Activated CD4-positive, CD25-positive, alpha-beta regulatory T cell treated with anti-CD3 and anti-CD28 coated beads, Interleukin-2, amount 50 U/mL, for 16 hours (primary cell): ENCODE data around the gene ANP32E.
"Not testable (repeated sequence)": the region's sequence is repeated elsewhere in the genome, so short reads cannot be mapped to it uniquely, and the experiment has no call there.

ENCODE experiments used
- DNase-seq: peaks from one replicate; pipeline ENCODE4 v3.0.0-alpha.2; 2020; ENCODE audit warnings: low read depth, low spot score

ANP32E gene

GRCh38 chr1:150214099-150214756 is 21.7 kb downstream of the ANP32E start:
- DNase-seq = not testable (repeated sequence)

- DNase-seq = peak; percentile 80
Measured at GRCh38 chr1:150213170-150214098, 22.5 kb downstream of the ANP32E start.

- no peak for DNase-seq
Measured at GRCh38 chr1:150212070-150212469, 23.8 kb downstream of the ANP32E start.

- no peak for DNase-seq
Measured at GRCh38 chr1:150210706-150211105, 25.2 kb downstream of the ANP32E start.

DNA sequence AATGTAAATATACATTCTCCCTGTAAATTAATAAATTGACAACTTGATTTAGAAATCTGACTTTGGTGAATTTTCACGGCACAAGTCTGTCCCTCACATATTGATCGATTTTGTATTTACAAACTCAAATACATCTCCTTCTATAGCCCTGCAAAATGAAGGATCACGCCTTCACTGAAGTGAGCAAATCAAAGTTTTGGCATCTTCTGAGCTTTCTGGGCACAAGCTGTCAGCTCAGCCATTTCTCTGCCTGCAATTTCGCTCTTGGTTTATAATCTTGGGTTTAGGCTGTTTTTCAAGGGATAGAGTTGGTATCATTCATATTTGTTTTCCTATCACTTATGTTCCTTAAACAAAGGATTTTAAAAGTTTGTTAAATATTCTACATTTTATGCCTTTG is 25.8 kb downstream of the ANP32E start:
- no peak for DNase-seq

GRCh38 chr1:150208460-150208859 is 27.5 kb downstream of the ANP32E start:
- not testable (repeated sequence) for DNase-seq

DNA sequence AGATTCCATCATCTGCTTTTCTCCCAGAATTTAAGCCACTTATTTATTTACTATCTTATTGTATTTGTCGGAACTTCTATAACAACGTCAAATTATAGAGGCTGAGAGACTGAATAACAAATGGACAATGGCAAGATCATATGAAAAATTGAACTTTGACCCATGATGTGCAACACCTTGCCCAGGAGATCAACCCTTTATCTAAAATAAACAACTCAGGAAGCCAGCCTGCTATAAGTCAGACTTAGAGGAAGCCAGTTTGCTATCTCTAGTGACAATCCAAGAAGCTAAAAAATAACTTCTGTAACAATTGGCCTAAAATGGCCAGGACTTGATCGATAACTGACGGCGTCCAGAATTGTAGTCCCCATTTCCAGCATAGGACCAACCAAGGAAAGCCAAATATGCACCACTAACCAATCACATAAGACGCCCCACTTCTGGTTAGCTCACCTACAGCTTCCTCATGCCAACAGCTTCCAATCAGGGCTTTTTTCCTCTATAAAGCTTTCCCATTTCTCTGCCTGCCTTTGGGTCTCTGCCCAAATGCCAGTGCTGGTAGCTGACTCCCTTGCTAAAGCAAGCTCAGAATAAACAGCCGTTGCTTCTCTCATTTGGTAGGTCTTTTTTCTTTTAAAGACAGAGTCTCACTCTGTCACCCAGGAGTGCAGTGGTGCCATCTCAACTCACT is 28.5 kb downstream of the ANP32E start:
- no peak for DNase-seq

DNA sequence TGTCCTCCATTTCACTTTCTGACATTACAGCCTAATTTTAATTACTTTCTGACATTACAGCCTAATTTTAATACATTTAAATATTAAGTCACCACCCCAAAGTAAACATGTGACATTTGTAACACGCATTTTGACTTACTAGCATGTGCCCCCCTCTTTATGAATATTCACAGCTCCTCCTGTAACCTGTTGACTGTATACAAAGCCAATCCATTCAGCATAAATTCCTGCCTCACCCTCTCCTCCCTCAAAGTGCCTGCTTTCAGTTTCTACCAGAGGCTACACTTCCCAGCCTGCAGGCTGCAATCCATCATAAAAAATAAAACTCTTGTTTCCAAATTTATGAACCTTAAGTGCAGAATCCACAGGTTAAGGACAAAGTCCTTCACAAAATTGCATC is 39.5 kb downstream of the ANP32E start:
- no peak for DNase-seq

GRCh38 chr1:150194381-150195031 is 41.4 kb downstream of the ANP32E start:
- DNase-seq = no peak

DNA sequence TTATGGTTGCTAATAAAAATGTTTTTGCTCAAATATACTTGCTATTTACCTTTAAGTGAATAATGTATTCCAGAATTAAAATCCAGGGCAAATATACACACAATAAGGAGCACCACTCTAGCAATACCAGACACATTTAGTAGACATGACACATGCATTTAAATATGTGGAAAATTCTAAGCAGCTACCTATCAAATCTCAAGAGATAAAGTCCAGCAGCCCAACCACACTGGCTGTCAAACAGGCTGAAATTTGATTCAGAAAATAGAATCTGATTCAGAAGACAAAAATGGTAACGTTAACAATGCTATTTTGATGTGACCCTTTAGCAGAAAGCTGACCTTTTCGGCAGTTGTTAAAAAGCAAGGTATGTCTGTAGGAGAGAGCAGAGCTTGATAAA is 43.9 kb downstream of the ANP32E start:
- no peak for DNase-seq

DNA sequence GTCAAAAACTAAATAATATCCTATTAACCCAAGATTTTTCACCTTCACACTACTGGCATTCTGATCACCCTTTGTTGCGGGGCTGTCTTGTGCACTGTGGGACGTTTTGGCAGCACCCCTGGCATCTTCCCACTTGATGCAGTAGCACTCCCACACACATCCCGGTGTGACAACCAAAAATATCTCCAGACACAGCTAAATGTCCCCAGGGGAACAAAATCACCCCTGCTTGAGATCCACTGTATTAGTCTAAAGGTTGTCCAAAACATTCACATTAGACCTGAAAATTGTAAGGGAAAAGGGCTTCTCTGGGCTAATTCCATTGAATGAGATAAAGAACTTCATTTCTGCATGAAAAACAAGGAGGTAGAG is 48.4 kb downstream of the ANP32E start:
- DNase-seq = no peak

GRCh38 chr1:150186789-150187559 is 48.9 kb downstream of the ANP32E start:
- DNase-seq = no peak

GRCh38 chr1:150186438-150186788 is 49.5 kb downstream of the ANP32E start:
- DNase-seq = not testable (repeated sequence)

- no peak for DNase-seq
Measured at GRCh38 chr1:150185481-150185880, 50.4 kb downstream of the ANP32E start.

DNA sequence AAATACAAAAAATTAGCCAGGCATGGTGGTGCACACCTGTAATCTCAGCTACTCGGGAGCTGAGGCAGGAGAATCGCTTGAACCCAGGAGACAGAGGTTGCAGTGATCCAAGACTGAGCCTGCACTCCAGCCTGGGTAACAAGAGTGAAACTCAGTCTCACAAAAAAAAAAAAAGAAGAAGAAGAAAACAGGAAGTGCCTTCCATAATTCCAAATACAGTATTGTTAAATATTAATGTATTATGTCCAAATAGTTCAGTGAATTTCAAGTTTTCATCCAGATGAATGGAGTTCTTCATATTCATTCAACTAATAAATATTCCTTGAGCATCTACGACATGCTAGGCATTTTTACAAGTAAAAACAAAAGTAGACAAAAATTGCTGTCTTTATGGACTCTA is 52.9 kb downstream of the ANP32E start:
- no peak for DNase-seq

DNA sequence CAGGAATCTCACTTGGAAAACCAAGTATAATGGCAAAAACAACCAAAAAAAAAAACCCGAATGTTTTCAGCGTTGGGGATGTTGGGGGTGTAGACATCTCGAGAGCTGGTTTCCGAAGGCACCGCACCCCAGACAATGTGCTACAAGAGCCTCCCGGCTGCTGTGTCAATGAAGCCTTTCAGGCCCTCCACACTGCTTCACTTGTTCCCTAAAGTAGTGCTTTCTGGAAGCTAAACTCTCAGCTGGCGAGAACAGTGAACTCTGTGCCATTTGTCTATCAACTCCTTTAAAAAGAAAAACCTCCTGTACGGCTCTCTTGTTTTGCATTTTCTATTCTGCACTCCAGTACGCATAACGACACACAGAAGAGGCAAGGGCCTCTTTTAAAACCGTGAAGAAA is 53.7 kb downstream of the ANP32E start:
- no peak for DNase-seq

GRCh38 chr1:150180474-150180873 is 55.4 kb downstream of the ANP32E start:
- DNase-seq = no peak

GRCh38 chr1:150179867-150180266 is 56.0 kb downstream of the ANP32E start:
- DNase-seq = no peak

DNA sequence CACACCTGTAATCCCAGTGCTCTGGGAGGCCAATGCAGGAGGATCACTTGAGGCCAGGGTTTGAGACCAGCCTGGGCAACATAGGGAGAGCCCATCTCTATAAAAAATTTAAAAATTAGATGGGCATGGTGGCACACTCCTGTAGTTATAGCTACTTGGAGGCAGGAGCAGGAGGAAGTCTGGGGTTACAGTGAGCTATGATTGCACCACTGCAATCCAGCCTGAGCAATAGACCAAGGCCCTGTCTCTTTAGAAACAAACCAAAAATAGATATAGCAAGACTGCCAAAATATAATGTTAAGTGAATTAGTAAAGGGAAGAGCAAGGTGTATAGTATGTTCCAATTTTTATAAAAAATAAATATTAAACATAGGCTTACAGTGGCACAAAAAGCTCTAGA is 57.4 kb downstream of the ANP32E start:
- no peak for DNase-seq

- no peak for DNase-seq
Measured at GRCh38 chr1:150176593-150176992, 59.3 kb downstream of the ANP32E start.

DNA sequence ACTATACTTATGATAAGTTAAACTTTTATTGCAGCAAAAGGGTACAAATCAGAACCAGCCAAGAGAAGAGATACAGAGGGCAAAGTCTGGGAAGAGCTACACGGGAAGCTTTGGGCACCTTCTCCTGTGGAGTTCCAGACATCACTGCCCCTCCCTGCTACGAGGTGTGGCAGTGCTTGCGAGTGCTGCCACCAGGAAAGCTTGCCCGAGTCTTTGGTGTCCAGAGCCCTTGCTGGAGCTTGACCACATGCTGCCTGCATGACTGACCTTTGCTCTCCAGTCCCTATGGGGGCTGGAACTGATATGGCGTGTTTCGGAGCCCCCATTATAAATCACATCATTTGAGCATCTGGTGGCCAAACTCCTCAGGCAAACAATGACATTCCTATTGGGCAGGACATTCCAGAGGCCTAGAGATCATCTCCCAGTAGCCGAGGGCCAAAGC is 62.7 kb downstream of the ANP32E start:
- no peak for DNase-seq
